AG10803 (cell line): Measurements from ENCODE around the gene ANXA4.

Experiments
- DNase-seq: peaks from one replicate; pipeline ENCODE4 v3.0.0; 2010; ENCODE audit warnings: low read depth
- H3K4me3 ChIP-seq: 2 replicates; pipeline ENCODE4 v1.5.1; 2011; ENCODE audit warnings: mild to moderate bottlenecking, low read length, control low read depth
- CTCF ChIP-seq: conservative IDR thresholded peaks from 2 replicates; pipeline ENCODE4 v1.5.1; 2011; ENCODE audit warnings: mild to moderate bottlenecking, low read length, control low read depth, inconsistent platforms

The ANXA4 gene

GRCh38 chr2:69741229-69741574 is 732 bp upstream of the ANXA4 start:
- DNase-seq = peak; percentile 79
- peak overlapping the region; percentile 78 for H3K4me3 ChIP-seq
- peak; percentile 42 for TF ChIP-seq CTCF

GRCh38 chr2:69742322-69742952 is 503 bp downstream of the ANXA4 start:
- peak; percentile 7 for DNase-seq
- no peak for TF ChIP-seq CTCF
- H3K4me3 ChIP-seq = peak overlapping the region; percentile 78

- no peak overlapping the region for H3K4me3 ChIP-seq
- TF ChIP-seq CTCF = no peak
- DNase-seq = no peak
Observed at GRCh38 chr2:69743847-69744264, 1.9 kb downstream of the ANXA4 start.

GRCh38 chr2:69744456-69744855 is 2.5 kb downstream of the ANXA4 start:
- H3K4me3 ChIP-seq = no peak overlapping the region
- DNase-seq = no peak
- TF ChIP-seq CTCF = no peak

- no peak for TF ChIP-seq CTCF
- DNase-seq = no peak
Observed at GRCh38 chr2:69745035-69745434, 3.1 kb downstream of the ANXA4 start.

GRCh38 chr2:69750246-69750645 is 8.3 kb downstream of the ANXA4 start:
- no peak for DNase-seq
- no peak overlapping the region for H3K4me3 ChIP-seq
- TF ChIP-seq CTCF = no peak

More at GRCh38 chr2:69745035-69745434, 3.1 kb downstream of the ANXA4 start:
- H3K4me3 ChIP-seq = no peak overlapping the region

GRCh38 chr2:69753659-69754363 is 11.9 kb downstream of the ANXA4 start:
- H3K4me3 ChIP-seq = no peak overlapping the region
- DNase-seq = no peak
- no peak for TF ChIP-seq CTCF
